Memory B cell (primary cell): Measurements from ENCODE around the gene FAM185A.
A peak's percentile ranks its signal among the peaks of the same experiment; 100 is the strongest.
"Not testable (repeated sequence)": the region's sequence is repeated elsewhere in the genome, so short reads cannot be mapped to it uniquely, and the experiment has no call there.

ENCODE experiments used
- ATAC-seq: fragments of 150-1000 bp; cut with Tn5 transposase; 2 replicates; pipeline ENCODE4 v1.10.0; 2021; ENCODE audit warnings: low read depth, mild to moderate bottlenecking, moderate library complexity
- DNase-seq, 2 donors: peaks; one replicate each; pipeline ENCODE4 v3.0.0; 2022; ENCODE audit warnings: low spot score in 2 of 2
- H3K27ac Mint-ChIP-seq: one replicate; pipeline ENCODE4 v1.8.0; 2022; ENCODE audit warnings: mild to moderate bottlenecking, moderate library complexity, mixed read lengths
- H3K27me3 Mint-ChIP-seq: one replicate; pipeline ENCODE4 v1.8.0; 2022; ENCODE audit warnings: mixed read lengths
- H3K36me3 Mint-ChIP-seq: one replicate; pipeline ENCODE4 v1.8.0; 2022; ENCODE audit warnings: mild to moderate bottlenecking, mixed read lengths
- H3K4me1 Mint-ChIP-seq: one replicate; pipeline ENCODE4 v1.8.0; 2022; ENCODE audit warnings: mixed read lengths
- H3K4me3 Mint-ChIP-seq: one replicate; pipeline ENCODE4 v1.8.0; 2022; ENCODE audit warnings: mild to moderate bottlenecking, moderate library complexity, mixed read lengths
- H3K9me3 Mint-ChIP-seq: one replicate; pipeline ENCODE4 v1.8.0; 2022; ENCODE audit warnings: mixed read lengths

The FAM185A gene

DNA sequence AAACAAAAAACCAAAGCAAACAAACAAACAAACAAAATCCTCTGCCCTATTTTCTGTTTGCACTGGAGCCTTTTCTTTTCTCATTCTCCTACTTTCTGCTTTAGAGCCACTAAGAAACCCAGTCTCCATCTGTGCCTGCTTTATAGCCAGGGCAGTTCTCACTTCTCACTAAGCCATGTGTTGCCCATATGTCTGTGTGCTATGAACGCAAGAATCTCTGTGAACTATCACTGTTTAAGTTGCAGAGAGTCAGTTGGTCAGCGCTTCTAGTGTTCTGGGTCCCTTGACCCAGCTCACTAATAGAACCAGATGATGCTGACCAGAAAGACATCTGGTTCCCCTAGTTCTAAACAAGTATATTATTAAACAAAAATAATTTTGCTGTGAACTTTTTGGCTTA is 81.4 kb downstream of the FAM185A start:
- H3K27me3 Mint-ChIP-seq, result no peaks in the 10 kb centered on the region
- DNase-seq, result no peak
- H3K4me1 Mint-ChIP-seq, result no peaks in the 10 kb centered on the region
- peaks cover 18% of the 10 kb centered on the region for H3K36me3 Mint-ChIP-seq
- no peak for ATAC-seq
- H3K27ac Mint-ChIP-seq, result no peak overlapping the region
- no peaks in the 10 kb centered on the region for H3K9me3 Mint-ChIP-seq
- H3K4me3 Mint-ChIP-seq, result no peak overlapping the region

DNA sequence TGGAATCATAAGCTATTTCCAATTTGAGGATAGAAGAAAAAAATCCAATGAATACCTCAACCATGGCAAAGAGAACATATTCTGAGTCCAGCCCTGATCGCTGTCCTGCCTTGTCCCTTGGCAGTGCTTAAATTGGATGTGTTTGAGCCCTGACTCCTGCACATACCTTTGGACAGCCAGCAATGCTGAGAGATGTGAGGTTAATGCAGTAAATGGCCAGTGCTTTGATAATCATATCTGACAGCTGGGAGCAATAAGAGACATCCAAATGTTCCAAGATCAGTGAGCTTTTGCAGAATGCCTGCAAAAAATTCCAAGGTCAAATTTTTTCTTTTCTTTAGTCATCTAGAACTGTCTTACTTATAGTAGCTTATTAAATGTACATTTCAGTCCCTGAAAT is 83.9 kb downstream of the FAM185A start:
- no peaks in the 10 kb centered on the region for H3K4me1 Mint-ChIP-seq
- DNase-seq, result no peak
- no peaks in the 10 kb centered on the region for H3K27me3 Mint-ChIP-seq
- no peak overlapping the region for H3K27ac Mint-ChIP-seq
- H3K36me3 Mint-ChIP-seq, result peaks cover 24% of the 10 kb centered on the region
- H3K4me3 Mint-ChIP-seq, result no peak overlapping the region
- H3K9me3 Mint-ChIP-seq, result no peaks in the 10 kb centered on the region
- no peak for ATAC-seq

DNA sequence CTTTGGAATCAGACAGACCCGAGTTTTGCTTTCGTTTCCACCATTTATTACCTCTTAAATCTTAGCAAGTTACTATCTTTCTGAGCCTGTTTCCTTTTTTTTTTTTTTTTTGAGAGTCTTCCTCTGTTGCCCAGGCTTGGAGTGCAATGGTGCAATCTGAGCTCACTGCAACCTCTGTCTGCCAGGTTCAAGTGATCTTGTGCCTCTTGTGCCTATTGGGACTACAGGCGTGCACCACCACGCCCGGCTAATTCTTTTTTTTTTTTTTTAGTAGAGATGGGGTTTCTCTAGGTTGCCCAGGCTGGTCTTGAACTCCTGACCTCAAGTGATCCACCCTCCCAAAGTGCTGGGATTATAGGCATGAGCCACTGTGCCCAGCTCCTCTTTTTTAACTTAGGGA is 84.5 kb downstream of the FAM185A start:
- Mint-ChIP-seq H3K27ac (no peak overlapping the region), H3K4me1 (no peaks in the 10 kb centered on the region), H3K27me3 (no peaks in the 10 kb centered on the region), H3K9me3 (no peaks in the 10 kb centered on the region), H3K36me3 (peaks cover 27% of the 10 kb centered on the region), H3K4me3 (no peak overlapping the region)
- DNase-seq (no peak), ATAC-seq (no peak)

DNA sequence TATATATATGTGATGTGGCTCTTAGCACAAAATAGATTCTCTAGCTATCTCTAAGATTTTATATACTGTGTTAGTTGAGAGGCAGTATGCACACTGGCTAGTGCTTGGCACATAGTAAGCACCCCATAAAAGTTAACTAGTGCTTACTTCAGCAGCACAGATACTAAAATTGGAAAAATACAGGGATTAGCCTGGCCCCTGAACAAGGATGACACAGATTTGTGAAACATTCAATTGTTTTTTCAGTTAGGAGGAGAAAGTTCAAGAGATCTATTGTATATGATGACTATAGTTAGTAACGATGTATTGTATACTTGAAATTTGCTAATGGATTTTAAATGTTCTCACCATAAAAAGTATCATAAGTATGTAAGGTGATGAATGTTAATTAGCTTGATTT is 85.7 kb downstream of the FAM185A start:
- ATAC-seq (no peak), DNase-seq (no peak)
- no peak overlapping the region for H3K27ac Mint-ChIP-seq
- H3K4me1 Mint-ChIP-seq, result no peaks in the 10 kb centered on the region
- H3K36me3 Mint-ChIP-seq, result peaks cover 23% of the 10 kb centered on the region
- H3K4me3 Mint-ChIP-seq, result no peak overlapping the region
- H3K27me3 Mint-ChIP-seq, result no peaks in the 10 kb centered on the region
- no peaks in the 10 kb centered on the region for H3K9me3 Mint-ChIP-seq

DNA sequence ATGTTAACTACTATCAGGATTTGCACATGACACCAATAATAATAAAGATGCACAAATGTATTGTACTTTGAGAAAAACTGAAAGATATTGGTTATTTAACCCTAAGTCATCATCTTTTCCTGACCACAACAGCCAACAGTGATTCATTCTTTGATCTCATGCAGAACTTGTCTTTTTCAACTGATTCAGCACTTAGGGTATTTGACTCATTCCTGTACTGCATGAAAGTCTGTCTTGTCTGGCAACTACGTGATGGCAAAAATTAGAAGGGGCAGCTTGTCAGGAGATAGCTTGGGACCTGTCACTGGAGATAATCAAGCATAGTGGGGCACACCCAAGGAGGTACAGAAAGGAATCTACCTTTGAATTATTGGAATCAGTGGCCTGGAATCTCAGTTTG is 86.2 kb downstream of the FAM185A start:
- Mint-ChIP-seq H3K4me3 (no peak overlapping the region), H3K36me3 (peaks cover 20% of the 10 kb centered on the region), H3K27ac (no peak overlapping the region), H3K27me3 (no peaks in the 10 kb centered on the region), H3K9me3 (no peaks in the 10 kb centered on the region), H3K4me1 (no peaks in the 10 kb centered on the region)
- no peak for ATAC-seq
- DNase-seq, result no peak

DNA sequence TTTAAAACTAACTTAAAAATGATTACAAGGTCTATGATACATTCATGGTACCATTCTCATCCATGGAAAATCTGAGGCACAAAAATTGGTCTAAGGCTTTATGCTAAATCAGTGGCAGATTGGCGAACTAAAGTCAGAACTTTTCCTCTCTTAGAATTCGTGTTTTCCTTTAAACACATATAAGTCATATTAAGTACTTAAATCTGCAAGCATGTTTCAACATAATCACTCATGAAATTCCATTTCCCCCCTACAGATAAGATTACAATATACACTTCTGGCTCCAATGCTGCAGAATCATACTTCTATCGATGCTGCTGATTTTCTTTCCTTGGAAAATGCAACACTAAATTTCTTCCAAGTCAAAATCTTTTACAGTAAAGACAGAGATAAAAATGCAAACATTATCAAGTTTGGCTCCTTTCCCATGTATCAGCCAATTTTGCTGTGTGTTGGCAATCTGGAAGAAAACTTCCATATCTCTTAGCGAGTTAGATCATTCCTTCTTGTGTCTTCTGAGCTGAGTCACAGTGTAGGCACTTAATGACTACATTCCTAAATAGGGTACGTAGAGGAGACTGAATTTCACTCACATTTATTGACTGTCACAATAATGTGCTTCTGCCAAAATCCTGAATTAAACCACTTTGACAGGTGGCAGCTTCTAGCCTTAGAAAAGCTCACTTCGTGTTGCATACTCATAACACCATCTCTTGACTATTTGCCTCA is 87.6 kb downstream of the FAM185A start:
- no peak overlapping the region for H3K27ac Mint-ChIP-seq
- H3K4me1 Mint-ChIP-seq, result no peaks in the 10 kb centered on the region
- ATAC-seq (no peak), DNase-seq (no peak)
- H3K9me3 Mint-ChIP-seq, result no peaks in the 10 kb centered on the region
- no peaks in the 10 kb centered on the region for H3K27me3 Mint-ChIP-seq
- no peak overlapping the region for H3K4me3 Mint-ChIP-seq
- peaks cover 16% of the 10 kb centered on the region for H3K36me3 Mint-ChIP-seq

DNA sequence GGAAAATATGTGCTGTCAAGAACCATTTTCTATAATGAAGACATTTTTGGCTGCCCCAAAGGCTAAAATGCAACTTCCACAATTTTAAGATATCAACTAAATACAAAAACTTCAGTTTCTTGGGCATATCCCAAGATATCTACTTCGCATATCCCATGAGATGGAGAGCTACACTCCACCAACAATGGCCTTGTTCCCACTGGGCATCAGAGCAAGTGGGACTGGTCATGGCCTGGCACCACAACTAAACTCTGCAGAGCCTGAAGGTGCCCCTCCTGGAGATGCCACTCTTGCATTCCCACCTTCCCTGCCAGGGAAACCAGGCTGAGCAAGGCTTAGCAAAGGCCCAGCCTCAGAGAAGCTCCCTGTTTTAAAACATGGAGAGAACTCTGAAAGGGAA is 88.2 kb downstream of the FAM185A start:
- Mint-ChIP-seq H3K4me3 (no peak overlapping the region), H3K27me3 (no peaks in the 10 kb centered on the region), H3K36me3 (peaks cover 13% of the 10 kb centered on the region), H3K4me1 (no peaks in the 10 kb centered on the region), H3K9me3 (no peaks in the 10 kb centered on the region), H3K27ac (no peak overlapping the region)
- ATAC-seq (no peak), DNase-seq (no peak)

DNA sequence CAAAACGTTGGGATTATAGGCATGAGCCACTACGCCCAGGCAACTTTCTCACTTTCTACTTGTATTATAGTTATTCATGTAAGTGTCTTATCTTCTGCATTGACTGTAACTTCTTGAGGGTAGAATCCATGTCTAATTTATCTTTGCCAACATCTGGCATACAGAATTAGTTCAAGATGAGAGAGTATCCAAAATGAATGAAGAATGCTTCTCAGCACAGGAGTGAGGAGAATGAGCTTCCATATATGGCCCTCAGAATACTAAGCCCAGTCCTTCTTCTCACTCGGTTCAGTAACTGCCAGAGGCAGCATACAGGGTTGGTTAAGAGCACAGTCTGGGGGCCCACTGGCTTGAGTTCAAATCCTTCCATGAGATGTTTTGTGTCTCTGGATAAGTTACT is 89.0 kb downstream of the FAM185A start:
- DNase-seq (no peak), ATAC-seq (no peak)
- Mint-ChIP-seq H3K4me3 (no peak overlapping the region), H3K4me1 (no peaks in the 10 kb centered on the region), H3K9me3 (no peaks in the 10 kb centered on the region), H3K27ac (no peak overlapping the region), H3K27me3 (no peaks in the 10 kb centered on the region), H3K36me3 (peaks cover 16% of the 10 kb centered on the region)

DNA sequence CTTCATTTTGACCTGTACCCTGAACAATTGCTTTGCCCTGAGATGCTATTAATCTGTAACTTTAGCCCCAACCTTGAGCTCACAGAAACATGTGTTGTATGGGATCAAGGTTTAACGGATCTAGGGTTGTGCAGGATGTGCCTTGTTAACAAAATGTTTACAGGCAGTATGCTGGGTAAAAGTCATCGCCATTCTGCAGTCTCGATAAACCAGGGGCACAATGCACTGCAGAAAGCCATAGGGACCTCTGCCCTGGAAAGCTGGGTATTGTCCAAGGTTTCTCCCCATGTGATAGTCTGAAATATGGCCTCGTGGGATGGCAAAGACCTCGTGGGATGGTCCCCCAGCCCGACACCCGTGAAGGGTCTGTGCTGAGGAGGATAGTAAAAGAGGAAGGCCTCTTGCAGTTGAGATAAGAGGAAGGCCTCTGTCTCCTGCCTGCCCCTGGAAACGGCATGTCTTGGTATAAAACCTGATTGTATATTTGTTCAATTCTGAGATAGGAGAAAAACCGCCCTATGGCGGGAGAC is 89.8 kb downstream of the FAM185A start:
- H3K36me3 Mint-ChIP-seq, result peaks cover 16% of the 10 kb centered on the region
- not testable (repeated sequence) for H3K4me3 Mint-ChIP-seq, H3K4me1 Mint-ChIP-seq, DNase-seq, H3K9me3 Mint-ChIP-seq, H3K27ac Mint-ChIP-seq, ATAC-seq, H3K27me3 Mint-ChIP-seq

DNA sequence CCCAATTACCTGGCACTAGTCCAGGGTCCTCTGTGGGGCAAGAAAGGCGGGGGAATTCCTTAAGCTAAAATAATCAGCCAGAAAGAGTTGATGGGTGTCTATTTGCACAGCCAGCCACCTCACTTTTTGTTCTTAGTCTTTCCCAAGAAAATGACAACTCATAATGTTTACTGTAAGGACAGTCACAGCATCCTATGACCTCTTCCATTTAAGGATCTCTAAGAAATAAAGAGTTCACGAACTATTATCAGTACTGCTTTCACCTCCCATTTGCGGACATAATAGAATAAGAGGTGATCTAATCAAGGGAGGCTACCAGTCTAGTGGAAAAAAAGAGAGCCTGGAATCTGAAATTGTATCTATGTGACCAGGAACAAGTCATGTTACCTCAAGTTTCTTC is 91.6 kb downstream of the FAM185A start:
- H3K36me3 Mint-ChIP-seq, result peaks cover 16% of the 10 kb centered on the region
- H3K9me3 Mint-ChIP-seq, result no peaks in the 10 kb centered on the region
- no peak overlapping the region for H3K27ac Mint-ChIP-seq
- DNase-seq (no peak), ATAC-seq (no peak)
- no peaks in the 10 kb centered on the region for H3K27me3 Mint-ChIP-seq
- H3K4me3 Mint-ChIP-seq, result no peak overlapping the region
- no peaks in the 10 kb centered on the region for H3K4me1 Mint-ChIP-seq

DNA sequence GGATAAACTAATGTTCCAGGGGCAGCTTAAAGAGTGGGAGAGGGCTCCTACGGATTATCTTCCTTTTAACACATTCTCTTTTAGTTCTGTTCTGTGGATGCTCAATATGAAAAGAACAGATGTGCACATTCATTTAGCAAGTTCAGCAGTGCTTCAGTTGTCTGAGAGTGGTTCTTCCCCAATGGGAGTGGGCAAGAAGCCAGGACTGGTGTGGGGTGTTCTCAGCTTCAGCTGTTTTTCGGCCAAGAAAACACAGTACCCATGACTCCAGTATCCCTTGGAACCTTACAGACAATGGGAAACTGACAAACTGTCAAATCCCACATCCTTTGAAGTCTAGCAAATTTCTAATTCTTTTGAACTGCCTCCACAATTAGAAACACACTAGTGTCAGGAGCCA is 92.5 kb downstream of the FAM185A start:
- Mint-ChIP-seq H3K27ac (no peak overlapping the region), H3K9me3 (no peaks in the 10 kb centered on the region), H3K4me1 (no peaks in the 10 kb centered on the region), H3K36me3 (peaks cover 16% of the 10 kb centered on the region), H3K27me3 (no peaks in the 10 kb centered on the region), H3K4me3 (no peak overlapping the region)
- ATAC-seq (no peak), DNase-seq (no peak)

DNA sequence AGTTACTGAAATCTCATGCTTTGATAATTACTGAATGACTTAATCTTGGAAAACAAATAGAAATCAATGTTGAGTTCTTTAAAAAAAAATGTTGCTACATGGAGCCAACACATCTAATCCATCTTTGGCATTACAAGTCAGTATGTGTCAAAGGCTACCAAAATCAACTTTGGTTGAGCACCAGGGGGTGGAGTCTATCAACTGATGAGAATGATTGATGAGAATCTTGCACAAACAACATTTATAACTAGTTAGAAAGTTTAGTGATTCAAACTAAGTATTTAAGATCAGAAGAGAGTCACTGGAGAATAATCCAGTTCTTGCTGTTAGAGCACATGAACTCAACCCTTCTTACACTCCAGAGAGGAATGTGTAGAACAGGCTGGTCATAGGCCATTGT is 93.5 kb downstream of the FAM185A start:
- Mint-ChIP-seq H3K27me3 (no peaks in the 10 kb centered on the region), H3K9me3 (no peaks in the 10 kb centered on the region), H3K36me3 (peaks cover 8% of the 10 kb centered on the region), H3K4me3 (no peak overlapping the region), H3K27ac (no peak overlapping the region), H3K4me1 (no peaks in the 10 kb centered on the region)
- DNase-seq (no peak), ATAC-seq (no peak)

DNA sequence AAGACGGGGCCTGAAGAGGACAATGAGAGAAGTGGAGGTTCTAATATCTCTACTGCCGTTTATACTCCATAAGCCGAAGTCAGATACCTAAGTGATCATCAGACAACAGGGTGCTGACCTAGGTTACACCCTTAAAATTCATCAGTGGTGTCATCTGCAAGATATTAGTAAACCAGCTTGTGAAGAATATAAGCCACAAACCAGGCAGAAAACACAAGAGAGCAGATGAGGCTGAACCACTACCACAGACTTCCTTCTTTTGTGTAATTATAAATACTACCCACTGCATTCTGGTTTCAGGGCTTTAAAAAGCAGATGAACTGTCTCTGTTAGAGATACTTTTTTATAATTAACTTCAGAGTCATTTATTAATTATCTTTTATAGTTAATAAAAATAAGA is 95.1 kb downstream of the FAM185A start:
- peaks cover 3% of the 10 kb centered on the region for H3K36me3 Mint-ChIP-seq
- H3K27ac Mint-ChIP-seq, result no peak overlapping the region
- H3K27me3 Mint-ChIP-seq, result no peaks in the 10 kb centered on the region
- peak; percentile 26 for ATAC-seq
- no peaks in the 10 kb centered on the region for H3K9me3 Mint-ChIP-seq
- H3K4me3 Mint-ChIP-seq, result no peak overlapping the region
- DNase-seq, result no peak
- no peaks in the 10 kb centered on the region for H3K4me1 Mint-ChIP-seq

DNA sequence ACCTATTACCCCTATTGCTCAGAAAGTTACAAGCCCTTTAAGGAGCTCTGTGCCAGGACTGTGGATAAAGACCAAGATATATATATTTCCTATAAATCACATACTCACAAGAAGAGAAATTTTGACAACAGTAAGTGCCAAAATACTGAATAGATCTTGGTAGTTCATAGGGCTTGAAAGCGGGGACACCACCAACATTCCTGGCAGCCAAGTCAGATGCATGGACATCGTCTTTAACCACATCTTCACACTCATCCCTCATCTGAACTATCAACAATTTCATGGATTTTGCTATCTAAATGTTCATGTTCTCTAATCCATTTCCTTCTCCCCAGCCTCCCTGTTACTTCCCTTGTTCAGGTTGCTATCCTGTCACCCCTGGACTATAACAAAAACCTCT is 96.5 kb downstream of the FAM185A start:
- ATAC-seq (no peak), DNase-seq (no peak)
- Mint-ChIP-seq H3K36me3 (peaks cover 5% of the 10 kb centered on the region), H3K4me3 (no peak overlapping the region), H3K4me1 (no peaks in the 10 kb centered on the region), H3K27me3 (no peaks in the 10 kb centered on the region), H3K9me3 (no peaks in the 10 kb centered on the region), H3K27ac (no peak overlapping the region)

DNA sequence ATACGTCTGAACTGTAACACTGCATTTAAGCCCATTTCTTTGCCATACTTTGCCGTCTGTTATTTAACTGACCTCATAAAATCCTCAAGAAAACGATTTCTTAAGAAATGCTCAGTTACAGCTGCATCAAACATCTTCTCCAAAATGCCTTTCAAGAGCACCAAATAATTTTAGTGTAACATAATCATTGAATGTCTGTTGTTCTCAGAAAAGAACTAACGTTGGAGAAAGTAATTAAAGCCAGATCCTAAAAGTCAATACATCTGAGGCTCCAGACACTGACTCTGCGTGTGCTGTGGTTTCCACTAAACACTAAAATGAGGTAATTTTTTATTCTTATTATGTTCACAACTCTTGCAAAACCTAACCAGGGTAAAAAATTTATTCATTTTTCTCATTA is 100.3 kb downstream of the FAM185A start:
- H3K27ac Mint-ChIP-seq, result no peak overlapping the region
- DNase-seq (no peak), ATAC-seq (no peak)
- peaks cover 6% of the 10 kb centered on the region for H3K9me3 Mint-ChIP-seq
- no peaks in the 10 kb centered on the region for H3K27me3 Mint-ChIP-seq
- H3K36me3 Mint-ChIP-seq, result peaks cover 17% of the 10 kb centered on the region
- no peak overlapping the region for H3K4me3 Mint-ChIP-seq
- no peaks in the 10 kb centered on the region for H3K4me1 Mint-ChIP-seq
